ENCODE data around the gene CPNE6. TPM values are rescaled to one million over a fixed set of nuclear protein-coding genes. Genes with fewer than 3 reads are reported as not detected.

Gene CPNE6
- total RNA-seq, 1 experiment from 2014 or later = not detected

DNA sequence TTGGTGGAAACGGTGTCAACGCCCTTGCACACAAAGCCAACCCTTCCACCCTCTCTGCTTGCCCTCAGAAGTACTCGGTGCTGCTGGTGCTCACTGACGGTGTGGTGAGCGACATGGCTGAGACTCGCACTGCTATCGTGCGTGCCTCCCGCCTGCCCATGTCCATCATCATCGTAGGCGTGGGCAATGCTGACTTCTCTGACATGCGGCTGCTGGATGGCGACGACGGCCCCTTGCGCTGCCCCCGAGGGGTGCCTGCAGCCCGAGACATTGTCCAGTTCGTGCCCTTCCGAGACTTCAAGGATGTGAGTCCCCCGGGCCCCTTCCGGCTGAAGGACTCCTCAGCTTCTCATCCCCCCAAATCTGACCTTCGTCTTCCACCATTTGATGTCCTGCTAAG is 5.7 kb downstream of the CPNE6 start:
- Histone ChIP-seq H3K14ac (ENCODE audit: insufficient read depth, low read length) (no peak overlapping the region), H2BK15ac (ENCODE audit: low read depth, low read length) (no peak overlapping the region), H3K9ac (ENCODE audit: extremely low read depth, insufficient read length, low read length) (no peak overlapping the region), H2BK12ac (ENCODE audit: insufficient read length, low read depth, low read length) (no peak overlapping the region), H3K4me1 (ENCODE audit: insufficient read depth, low read length) (peaks cover 5% of the 10 kb centered on the region; the same call in 1 of the 2 replicates), H3K27me3 (ENCODE audit: insufficient read depth, low read length) (no peaks in the 10 kb centered on the region; the same call in 1 of the 2 replicates), H3K4me2 (ENCODE audit: insufficient read depth, insufficient read length, low read length) (no peak overlapping the region), H3K79me1 (ENCODE audit: insufficient read depth, low read depth, low read length, poor library complexity, severe bottlenecking) (no peaks in the 10 kb centered on the region), H3K56ac (ENCODE audit: insufficient read length, low read depth, low read length) (no peak overlapping the region), H4K5ac (ENCODE audit: insufficient read length, low read depth, low read length) (no peak overlapping the region), H3K4ac (ENCODE audit: low read depth, low read length) (no peak overlapping the region), H2BK20ac (ENCODE audit: low read depth, low read length, poor library complexity, severe bottlenecking) (no peak overlapping the region), H4K91ac (ENCODE audit: insufficient read length, low read depth, low read length) (no peak overlapping the region), H2BK5ac (ENCODE audit: insufficient read length, low read length) (no peak overlapping the region), H4K8ac (replicated peaks; ENCODE audit: insufficient read length, low read depth, low read length) (no peak overlapping the region), H3K18ac (ENCODE audit: insufficient read length, low read depth, low read length) (no peak overlapping the region), H4K20me1 (ENCODE audit: control insufficient read depth, insufficient read depth, insufficient read length) (no peaks in the 10 kb centered on the region), H2BK120ac (ENCODE audit: low read depth, low read length, poor library complexity, severe bottlenecking) (no peak overlapping the region), H3K23ac (ENCODE audit: insufficient read length, low read depth, low read length) (no peak overlapping the region), H3T11ph (ENCODE audit: low read length) (no peak overlapping the region), H3K23me2 (ENCODE audit: insufficient read length, low read depth, low read length, poor library complexity, severe bottlenecking) (peaks cover 4% of the 10 kb centered on the region), H3K9me3 (ENCODE audit: control insufficient read depth, low read depth, low read length) (no peaks in the 10 kb centered on the region), H2AFZ (ENCODE audit: low read length) (no peak overlapping the region), H2AK5ac (ENCODE audit: insufficient read length, low read length) (no peak overlapping the region), H3K27ac (ENCODE audit: insufficient read length, low read depth, low read length) (no peak overlapping the region), H3K79me2 (ENCODE audit: insufficient read depth, low read length) (no peaks in the 10 kb centered on the region)
- H3K9me3 Mint-ChIP-seq = no peaks in the 10 kb centered on the region
- TF ChIP-seq, protein P1, sequence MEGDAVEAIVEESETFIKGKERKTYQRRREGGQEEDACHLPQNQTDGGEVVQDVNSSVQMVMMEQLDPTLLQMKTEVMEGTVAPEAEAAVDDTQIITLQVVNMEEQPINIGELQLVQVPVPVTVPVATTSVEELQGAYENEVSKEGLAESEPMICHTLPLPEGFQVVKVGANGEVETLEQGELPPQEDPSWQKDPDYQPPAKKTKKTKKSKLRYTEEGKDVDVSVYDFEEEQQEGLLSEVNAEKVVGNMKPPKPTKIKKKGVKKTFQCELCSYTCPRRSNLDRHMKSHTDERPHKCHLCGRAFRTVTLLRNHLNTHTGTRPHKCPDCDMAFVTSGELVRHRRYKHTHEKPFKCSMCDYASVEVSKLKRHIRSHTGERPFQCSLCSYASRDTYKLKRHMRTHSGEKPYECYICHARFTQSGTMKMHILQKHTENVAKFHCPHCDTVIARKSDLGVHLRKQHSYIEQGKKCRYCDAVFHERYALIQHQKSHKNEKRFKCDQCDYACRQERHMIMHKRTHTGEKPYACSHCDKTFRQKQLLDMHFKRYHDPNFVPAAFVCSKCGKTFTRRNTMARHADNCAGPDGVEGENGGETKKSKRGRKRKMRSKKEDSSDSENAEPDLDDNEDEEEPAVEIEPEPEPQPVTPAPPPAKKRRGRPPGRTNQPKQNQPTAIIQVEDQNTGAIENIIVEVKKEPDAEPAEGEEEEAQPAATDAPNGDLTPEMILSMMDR (conservative IDR thresholded peaks at IDR 0.05) = no peak
- H3K27me3 Mint-ChIP-seq (ENCODE audit: low read depth) = peaks cover 12% of the 10 kb centered on the region
- no peak overlapping the region for H3K27ac Mint-ChIP-seq
- peaks cover 35 to 44% of the 10 kb centered on the region in 2 experiments for H3K4me1 Mint-ChIP-seq
- no peaks in the 10 kb centered on the region; a peak in 1 of 7 replicates for H3K36me3 Mint-ChIP-seq (ENCODE audit: insufficient read depth in 1 of 3, low read depth in 3 of 3)
- H3K4me3 Mint-ChIP-seq = no peak overlapping the region
- DNase-seq = no peak
- no CpG with 5 or more reads among the region's 23 CpGs for WGBS (ENCODE audit: extremely low coverage, insufficient read length, low lambda C conversion rate)

All from H9 (cell line).